ENCODE measurements around the gene VKORC1L1.
"Not testable (repeated sequence)": the region's sequence is repeated elsewhere in the genome, so short reads cannot be mapped to it uniquely, and the experiment has no call there.

The VKORC1L1 gene

GRCh38 chr7:65888434-65889156 lies 15.7 kb downstream of the VKORC1L1 start:
- DNase-seq = not testable (repeated sequence)

- not testable (repeated sequence) for DNase-seq
Observed at GRCh38 chr7:65889722-65890121, 16.8 kb downstream of the VKORC1L1 start.

GRCh38 chr7:65892161-65892560 lies 19.3 kb downstream of the VKORC1L1 start:
- DNase-seq = no peak

- no peak for DNase-seq
Observed at GRCh38 chr7:65892835-65893234, 20.0 kb downstream of the VKORC1L1 start.

GRCh38 chr7:65896279-65896870 lies 23.5 kb downstream of the VKORC1L1 start:
- peak; percentile 21 for DNase-seq

GRCh38 chr7:65897289-65897688 lies 24.4 kb downstream of the VKORC1L1 start:
- DNase-seq = not testable (repeated sequence)

GRCh38 chr7:65898677-65899447 lies 26.0 kb downstream of the VKORC1L1 start:
- DNase-seq = not testable (repeated sequence)

GRCh38 chr7:65902306-65902705 lies 29.4 kb downstream of the VKORC1L1 start:
- DNase-seq = no peak

- DNase-seq = no peak
Observed at GRCh38 chr7:65907501-65908198, 34.8 kb downstream of the VKORC1L1 start.

- no peak for DNase-seq
Observed at GRCh38 chr7:65910237-65910636, 37.4 kb downstream of the VKORC1L1 start.

- DNase-seq = no peak
Observed at GRCh38 chr7:65912237-65912636, 39.4 kb downstream of the VKORC1L1 start.

- DNase-seq = peak; percentile 27
Observed at GRCh38 chr7:65915921-65916657, 43.2 kb downstream of the VKORC1L1 start.

GRCh38 chr7:65923316-65923715 lies 50.4 kb downstream of the VKORC1L1 start:
- no peak for DNase-seq

GRCh38 chr7:65924193-65924592 lies 51.3 kb downstream of the VKORC1L1 start:
- DNase-seq = no peak

GRCh38 chr7:65925040-65925439 lies 52.2 kb downstream of the VKORC1L1 start:
- DNase-seq = no peak

GRCh38 chr7:65926588-65926987 lies 53.7 kb downstream of the VKORC1L1 start:
- DNase-seq = no peak

- DNase-seq = no peak
Observed at GRCh38 chr7:65927489-65928448, 54.9 kb downstream of the VKORC1L1 start.

GRCh38 chr7:65931685-65932084 lies 58.8 kb downstream of the VKORC1L1 start:
- DNase-seq = no peak

GRCh38 chr7:65937296-65937695 lies 64.4 kb downstream of the VKORC1L1 start:
- no peak for DNase-seq

GRCh38 chr7:65938336-65938895 lies 65.5 kb downstream of the VKORC1L1 start:
- DNase-seq = no peak

- not testable (repeated sequence) for DNase-seq
Observed at GRCh38 chr7:65945787-65946186, 72.9 kb downstream of the VKORC1L1 start.

Data from MV-4-11 (cell line).